GM18507 (cell line): ENCODE data around the gene ARL15.

Experiments used
- DNase-seq: peaks from one replicate; pipeline ENCODE4 v3.0.0; 2011; ENCODE audit warnings: low read depth; ENCODE audit not compliant: insufficient read length; ENCODE audit errors: extremely low spot score
- FAIRE-seq: peaks from 2 replicates; lab custom pipeline; 2011; peaks lifted over from hg19 to GRCh38; lab: Jason Lieb, UNC

ARL15 gene

GRCh38 chr5:54220230-54221040, 89.9 kb downstream of the ARL15 start:
- FAIRE-seq (no peak), DNase-seq (no peak)

- DNase-seq (no peak), FAIRE-seq (peak; percentile 50)
These were observed 92.4 kb downstream of the ARL15 start for GRCh38 chr5:54217826-54218503.

GRCh38 chr5:54215233-54215736, 95.1 kb downstream of the ARL15 start:
- FAIRE-seq (no peak), DNase-seq (no peak)

- FAIRE-seq = no peak
- DNase-seq = no peak
These were observed 95.7 kb downstream of the ARL15 start for GRCh38 chr5:54214722-54215121.

GRCh38 chr5:54212331-54212730, 98.0 kb downstream of the ARL15 start:
- DNase-seq (no peak), FAIRE-seq (no peak)

- DNase-seq = no peak
- FAIRE-seq = no peak
These were observed 98.5 kb downstream of the ARL15 start for GRCh38 chr5:54211912-54212311.

- FAIRE-seq (no peak), DNase-seq (no peak)
These were observed 102.8 kb downstream of the ARL15 start for GRCh38 chr5:54207566-54207965.

GRCh38 chr5:54206580-54207229, 103.7 kb downstream of the ARL15 start:
- FAIRE-seq = peak; percentile 47
- DNase-seq = no peak

GRCh38 chr5:54205918-54206317, 104.5 kb downstream of the ARL15 start:
- no peak for DNase-seq
- no peak for FAIRE-seq

GRCh38 chr5:54205453-54205852, 104.9 kb downstream of the ARL15 start:
- FAIRE-seq = no peak
- DNase-seq = no peak

GRCh38 chr5:54197018-54197417, 113.4 kb downstream of the ARL15 start:
- FAIRE-seq (no peak), DNase-seq (no peak)

GRCh38 chr5:54195701-54196100, 114.7 kb downstream of the ARL15 start:
- FAIRE-seq (no peak), DNase-seq (no peak)

- DNase-seq = no peak
- FAIRE-seq = no peak
These were observed 116.1 kb downstream of the ARL15 start for GRCh38 chr5:54194318-54194717.

- FAIRE-seq = no peak
- no peak for DNase-seq
These were observed 122.7 kb downstream of the ARL15 start for GRCh38 chr5:54187694-54188093.

GRCh38 chr5:54186912-54187445, 123.4 kb downstream of the ARL15 start:
- no peak for DNase-seq
- FAIRE-seq = no peak

GRCh38 chr5:54186108-54186507, 124.3 kb downstream of the ARL15 start:
- no peak for DNase-seq
- FAIRE-seq = no peak

GRCh38 chr5:54184806-54185205, 125.6 kb downstream of the ARL15 start:
- DNase-seq (no peak), FAIRE-seq (no peak)

- FAIRE-seq = no peak
- no peak for DNase-seq
These were observed 129.7 kb downstream of the ARL15 start for GRCh38 chr5:54180630-54181031.

- DNase-seq = no peak
- FAIRE-seq = no peak
These were observed 131.4 kb downstream of the ARL15 start for GRCh38 chr5:54178991-54179390.

- DNase-seq (no peak), FAIRE-seq (no peak)
These were observed 132.2 kb downstream of the ARL15 start for GRCh38 chr5:54178207-54178606.
